Hippocampal formation (tissue), 2 donors: ENCODE data around the gene SEC14L6.

ENCODE experiments used
- DNase-seq, 2 donors: peaks; one replicate each; lab custom pipeline; 2025; lab: John Stamatoyannopoulos, UW

The SEC14L6 gene

DNA sequence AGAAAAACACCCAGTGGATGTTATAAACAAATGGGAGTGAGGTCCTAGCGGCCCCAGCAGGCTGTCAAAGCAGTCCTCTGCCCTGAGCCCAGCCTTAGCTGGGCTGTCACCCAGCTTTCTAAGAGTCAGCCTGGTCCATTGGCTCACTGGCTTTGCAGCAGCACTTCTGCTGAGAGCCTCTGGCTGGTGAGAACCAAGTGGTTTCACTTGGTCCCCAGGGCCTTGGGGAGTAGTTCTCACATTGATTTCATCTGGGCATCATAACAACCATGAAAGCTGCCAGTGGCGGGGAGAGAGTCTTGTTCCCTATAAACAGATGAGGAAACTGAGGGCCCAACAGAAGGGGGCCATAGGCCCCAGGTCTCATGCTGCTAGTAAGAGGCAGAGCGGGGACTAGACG lies 11.4 kb downstream of the SEC14L6 start:
- no peak for DNase-seq

DNA sequence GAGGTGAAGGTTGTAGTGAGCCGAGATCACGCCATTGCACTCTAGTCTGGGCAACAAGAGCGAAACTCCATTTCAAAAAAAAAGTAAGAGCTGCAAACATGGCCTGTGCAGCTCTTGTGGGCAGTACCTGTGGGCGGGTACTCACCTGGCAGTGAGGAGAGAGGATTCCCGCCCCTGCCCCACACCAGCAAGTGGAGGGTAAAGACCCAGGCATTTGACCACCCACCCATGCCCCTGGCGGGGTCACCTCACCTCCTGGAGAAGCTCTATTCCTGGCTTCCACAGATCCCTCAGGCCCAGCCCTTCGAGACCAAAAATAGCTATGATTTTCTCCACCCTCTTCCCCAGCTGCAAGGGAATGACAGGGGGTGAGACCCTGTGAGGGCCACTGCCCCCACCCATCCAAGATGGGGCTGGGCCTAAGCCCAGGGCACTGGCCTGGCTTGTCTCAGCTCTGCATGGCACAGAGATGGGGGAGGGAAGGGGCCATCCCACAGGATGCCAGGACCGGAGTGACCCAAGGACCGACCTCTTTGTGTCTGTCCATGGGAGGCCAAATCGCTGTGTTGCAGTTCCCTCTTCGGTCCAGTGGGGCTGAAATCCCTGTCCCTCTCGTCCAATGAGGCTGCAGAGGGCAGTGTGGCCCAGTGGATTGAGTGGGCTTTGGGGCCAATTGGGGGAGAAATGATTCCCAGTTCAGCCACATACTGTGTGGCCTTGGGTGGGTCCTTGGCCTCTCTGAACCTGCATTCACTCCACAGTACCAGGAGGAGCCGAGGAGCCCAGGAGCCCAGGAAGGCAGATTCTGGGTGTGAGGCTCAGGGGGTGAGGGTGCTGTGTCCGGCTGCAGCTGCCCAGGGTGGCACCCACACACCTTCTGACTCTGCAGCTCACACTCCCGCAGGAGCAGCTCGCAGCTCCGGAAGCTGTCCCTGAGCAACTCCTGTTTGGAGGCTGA lies 14.6 kb downstream of the SEC14L6 start:
- DNase-seq, result no peak

- no peak for DNase-seq
Measured at GRCh38 chr22:30526656-30527055, 19.9 kb downstream of the SEC14L6 start.

DNA sequence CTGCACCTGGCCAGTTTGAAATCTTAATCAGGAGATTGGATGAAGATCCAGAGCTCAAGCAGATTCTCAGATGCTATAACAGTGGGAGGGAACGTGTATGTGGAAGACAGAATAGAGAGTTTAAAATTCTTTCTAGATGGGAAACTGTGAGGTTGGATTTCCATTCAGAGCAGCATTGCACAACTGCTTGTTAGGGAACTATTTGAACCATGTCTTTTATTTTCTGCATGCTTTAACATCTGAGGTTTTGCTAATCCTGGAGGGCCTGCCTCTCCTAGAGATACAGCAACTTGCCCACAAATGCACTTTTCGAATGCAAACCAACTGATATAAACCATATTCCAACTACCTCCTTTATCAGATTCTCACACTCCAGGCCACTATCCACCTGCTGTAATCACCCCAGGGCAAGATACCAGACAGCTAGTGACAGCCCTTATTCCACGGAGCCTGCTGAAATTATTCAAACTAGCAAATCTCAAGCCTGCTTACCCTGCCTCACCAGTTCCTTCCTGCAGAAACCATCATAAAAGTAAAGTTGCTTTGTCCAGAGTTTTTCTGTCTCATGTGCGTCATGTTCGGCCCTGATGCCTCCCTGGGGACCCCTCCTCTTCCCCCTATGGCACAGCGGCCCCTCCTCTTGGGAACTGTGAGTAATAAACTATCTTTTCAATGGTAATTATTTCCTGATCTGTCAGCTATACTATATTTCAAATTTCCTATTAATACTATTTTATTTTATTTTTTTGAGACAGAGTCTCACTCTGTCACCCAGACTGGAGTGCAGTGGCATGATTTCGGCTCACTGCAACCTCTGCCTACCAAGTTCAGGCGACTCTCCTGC lies 22.7 kb downstream of the SEC14L6 start:
- DNase-seq, result no peak

DNA sequence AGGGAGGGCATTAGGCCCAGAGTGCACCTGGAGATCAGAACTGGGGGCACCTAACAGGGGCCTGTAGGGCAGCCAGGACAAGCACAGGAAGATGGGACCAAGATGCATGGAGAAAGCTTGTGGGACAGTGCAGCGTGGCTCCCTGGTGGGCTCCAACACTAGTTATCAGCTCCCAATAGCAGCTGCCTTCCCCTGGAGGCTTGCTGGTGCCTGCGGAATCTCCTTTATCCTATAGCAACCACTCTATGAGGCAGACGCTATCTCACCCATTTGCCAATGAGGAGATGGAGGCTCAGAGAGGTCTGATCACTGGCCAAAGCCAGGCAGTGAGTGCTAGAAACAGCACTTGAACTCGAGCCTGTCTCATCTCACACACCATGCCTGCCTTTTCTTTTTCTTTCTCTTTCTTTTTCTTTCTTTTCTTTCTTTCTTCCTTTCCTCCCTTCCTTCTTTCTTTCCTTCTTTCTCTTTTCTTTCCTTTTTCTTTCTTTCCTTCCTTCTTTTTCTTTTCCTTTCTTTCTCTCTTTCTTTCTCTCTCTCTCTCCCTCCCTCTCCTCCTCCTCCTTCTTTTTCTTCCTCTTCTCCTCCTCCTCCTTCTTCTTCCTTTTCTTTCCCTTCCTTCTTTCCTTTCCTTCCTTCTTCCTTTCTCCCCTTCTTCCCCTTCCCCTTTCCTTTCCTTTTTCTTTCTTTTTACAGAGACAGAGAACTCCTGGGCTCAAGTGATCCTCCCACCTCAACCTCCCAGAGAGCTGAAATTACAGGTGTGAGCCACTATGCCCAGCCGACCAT lies 25.0 kb downstream of the SEC14L6 start:
- DNase-seq, result no peak

- DNase-seq, result no peak
Measured at GRCh38 chr22:30519842-30520425, 26.6 kb downstream of the SEC14L6 start.

- DNase-seq, result no peak
Measured at GRCh38 chr22:30516731-30517130, 29.8 kb downstream of the SEC14L6 start.

DNA sequence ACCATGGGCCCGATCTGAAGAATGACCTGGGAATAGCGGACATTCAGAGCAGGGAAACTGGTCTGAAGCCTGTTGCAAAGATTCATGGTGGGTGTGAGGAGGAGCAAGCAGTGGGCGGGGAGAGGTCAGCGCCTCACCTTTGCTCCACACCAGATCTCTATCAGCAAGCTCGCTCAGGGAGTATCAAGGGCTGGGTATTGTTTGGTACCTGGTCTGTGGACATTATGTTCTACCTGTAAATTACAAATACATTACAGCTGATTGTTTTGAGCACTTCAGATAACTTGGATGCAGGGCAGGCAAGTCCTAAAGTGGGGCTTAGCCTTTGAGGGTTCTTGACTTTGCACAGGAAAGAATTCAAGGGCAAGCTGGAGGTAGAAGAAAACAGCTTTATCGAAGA lies 30.3 kb downstream of the SEC14L6 start:
- DNase-seq, result no peak

DNA sequence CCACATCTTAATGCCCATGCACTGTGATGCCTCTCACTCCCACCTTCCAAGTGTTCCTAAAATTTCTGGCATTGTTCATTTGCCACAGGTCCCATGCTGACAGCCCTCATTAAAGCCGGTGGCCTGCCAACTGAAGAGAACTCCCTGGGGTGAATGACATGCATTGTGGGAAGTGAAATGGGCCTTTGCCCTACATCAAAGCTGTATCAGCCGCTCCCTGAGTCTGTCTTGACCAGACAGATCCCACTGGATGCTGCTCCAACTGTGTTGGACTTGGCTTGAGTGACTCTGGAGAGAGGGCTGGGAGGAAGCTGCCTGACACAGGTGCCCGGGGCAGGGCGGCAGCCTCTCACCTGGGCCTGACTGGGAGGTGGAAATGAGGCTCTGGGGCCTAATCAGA lies 32.3 kb downstream of the SEC14L6 start:
- DNase-seq, result no peak

DNA sequence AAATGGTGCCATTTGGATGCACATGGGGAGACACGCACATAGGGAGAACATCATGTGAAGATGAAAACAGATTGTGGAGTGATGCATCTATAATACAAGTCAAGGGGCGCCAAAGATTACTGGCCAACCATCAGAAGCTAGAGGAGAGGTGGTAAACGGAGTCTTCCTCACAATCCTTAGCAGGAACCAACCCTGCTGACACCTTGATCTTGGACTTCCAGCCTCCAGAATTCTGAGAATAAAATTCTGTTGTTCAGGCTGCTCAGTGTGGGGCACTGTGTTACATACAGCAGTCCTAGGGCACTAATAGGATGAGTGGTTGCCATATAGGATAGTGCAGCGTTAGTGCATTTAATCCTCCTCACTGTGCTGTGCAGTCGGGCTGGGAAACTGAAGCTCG lies 33.1 kb downstream of the SEC14L6 start:
- no peak for DNase-seq

DNA sequence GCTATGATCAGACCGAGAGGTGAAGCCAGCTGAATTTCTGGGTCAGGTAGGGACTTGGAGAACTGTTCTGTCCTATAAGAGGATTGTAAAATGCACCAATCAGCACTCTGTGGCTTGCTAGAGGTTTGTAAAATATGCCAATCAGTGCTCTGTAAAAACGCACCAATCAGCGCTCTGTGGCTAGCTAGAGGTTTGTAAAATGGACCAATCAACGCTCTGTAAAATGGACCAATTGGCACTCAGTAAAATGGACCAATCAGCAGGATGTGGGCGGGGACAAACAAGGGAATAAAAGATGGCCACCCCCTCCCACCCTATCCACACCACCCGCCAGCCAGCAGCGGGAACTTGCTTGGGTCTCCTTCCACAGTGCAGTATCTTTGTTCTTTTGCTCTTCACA lies 34.6 kb downstream of the SEC14L6 start:
- no peak for DNase-seq

DNA sequence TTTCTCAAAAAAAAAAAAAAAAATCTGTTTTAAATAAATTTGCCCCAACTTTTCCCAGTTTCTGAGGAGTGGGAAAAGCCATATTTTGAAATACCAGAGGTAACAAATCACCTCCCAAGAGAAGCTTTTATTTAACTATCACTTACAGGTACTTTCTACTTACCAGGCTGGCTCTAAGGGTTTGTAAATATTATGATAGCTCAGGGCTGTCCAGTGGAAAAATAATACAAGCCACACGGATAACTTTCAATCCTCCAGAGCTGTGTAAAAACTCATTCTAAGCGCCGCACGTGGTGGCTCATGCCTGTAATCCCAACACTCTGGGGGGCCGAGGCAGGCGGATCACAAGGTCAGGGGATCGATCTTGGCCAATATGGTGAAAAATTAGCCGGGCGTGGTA lies 35.4 kb downstream of the SEC14L6 start:
- DNase-seq, result no peak

- DNase-seq, result no peak
Measured at GRCh38 chr22:30508216-30508615, 38.3 kb downstream of the SEC14L6 start.

- DNase-seq, result no peak
Measured at GRCh38 chr22:30507670-30508069, 38.9 kb downstream of the SEC14L6 start.

DNA sequence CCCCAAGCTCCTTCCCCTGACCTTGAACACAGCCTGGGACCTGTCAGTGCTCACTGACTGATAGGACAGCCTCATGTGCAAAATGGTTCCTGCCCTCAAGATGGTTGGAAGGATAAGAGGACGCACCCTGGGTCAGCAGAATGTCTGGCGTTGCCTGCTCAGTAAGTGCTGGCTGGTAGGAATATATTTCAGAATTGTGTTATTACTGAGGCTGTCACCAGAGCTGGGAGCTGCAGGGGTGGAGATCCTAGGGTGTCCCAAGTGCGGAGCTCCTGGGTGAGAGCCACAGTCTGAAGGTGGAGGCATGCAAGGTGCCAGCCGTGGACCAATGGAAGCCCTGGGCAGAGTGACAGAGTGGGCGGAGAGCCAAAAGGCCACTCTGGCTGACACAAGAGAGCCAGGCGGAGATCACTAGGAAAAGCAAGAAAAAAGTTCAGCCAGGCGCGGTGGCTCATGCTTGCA lies 40.0 kb downstream of the SEC14L6 start:
- DNase-seq, result no peak

DNA sequence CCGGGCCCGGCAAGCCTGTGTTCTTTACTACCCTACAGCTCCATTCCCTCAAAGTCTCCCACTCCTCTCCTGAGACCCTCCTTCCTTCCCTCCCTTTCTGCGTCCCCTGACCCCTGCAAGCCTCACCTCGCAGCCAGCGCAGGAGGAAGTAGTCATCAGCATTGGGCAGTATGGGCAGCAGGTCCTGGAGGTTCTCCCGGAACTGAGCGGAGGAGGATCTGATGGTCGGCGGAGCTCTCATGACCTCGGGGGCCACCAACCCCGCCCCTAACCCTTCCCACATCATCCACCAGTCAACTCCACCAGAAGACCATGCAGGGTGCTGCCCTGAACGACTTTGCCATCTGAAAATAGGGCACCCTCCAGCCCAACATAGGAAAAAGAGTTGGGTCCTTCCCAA lies 43.0 kb downstream of the SEC14L6 start:
- DNase-seq, result no peak

GRCh38 chr22:30502911-30503310 lies 43.6 kb downstream of the SEC14L6 start:
- no peak for DNase-seq

DNA sequence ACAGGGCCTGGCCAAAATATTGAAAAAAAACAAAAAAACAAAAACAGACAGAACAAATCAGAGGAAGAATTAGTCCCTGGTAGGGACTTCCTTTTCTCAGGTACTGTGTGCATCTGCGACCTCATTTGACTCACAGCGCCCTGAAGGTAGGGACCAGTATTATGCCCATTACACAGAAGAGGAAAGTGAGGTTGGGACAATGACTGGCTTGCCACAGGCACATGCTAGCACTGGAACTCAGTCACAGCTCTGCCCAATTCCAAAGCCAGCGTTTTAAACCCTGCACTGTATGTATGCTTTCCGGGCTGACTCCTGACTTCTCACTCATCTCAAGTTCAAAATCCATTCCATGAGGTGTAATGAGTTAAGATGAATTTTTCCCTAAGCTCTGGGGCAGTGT lies 44.4 kb downstream of the SEC14L6 start:
- no peak for DNase-seq

- no peak for DNase-seq
Measured at GRCh38 chr22:30500628-30501027, 45.9 kb downstream of the SEC14L6 start.

DNA sequence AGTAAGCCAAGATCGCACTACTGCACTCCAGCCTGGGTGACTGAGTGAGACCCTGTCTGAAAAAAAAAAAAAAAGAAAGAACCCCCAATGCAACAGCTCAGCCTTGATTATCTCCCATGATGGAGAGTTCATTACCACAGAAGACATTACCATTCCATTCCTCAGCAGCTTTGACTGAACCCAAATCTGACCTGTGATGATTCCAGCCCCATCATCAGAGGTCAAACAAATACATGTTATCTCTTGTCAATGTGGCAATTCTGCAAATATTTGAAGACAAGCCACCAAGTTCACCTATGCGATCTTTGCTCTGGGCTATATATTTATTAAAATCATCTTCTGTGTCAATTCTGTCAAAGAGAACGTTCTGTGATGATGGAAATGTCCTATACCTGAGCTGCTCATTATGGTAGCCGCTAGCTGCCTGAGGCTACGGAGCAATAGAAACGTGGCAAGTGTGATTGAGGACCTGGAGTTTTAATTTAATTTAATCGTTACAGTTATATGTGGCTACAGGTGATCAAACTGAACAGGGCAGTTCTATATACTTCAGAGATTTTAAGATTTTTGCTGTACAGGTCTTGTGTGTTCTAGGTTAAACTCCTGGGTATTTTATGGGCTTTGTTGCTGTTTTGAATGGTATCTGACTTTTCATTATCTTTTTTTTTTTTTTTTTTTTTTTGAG lies 48.9 kb downstream of the SEC14L6 start:
- no peak for DNase-seq
